Endothelial cell of umbilical vein (primary cell): ENCODE results near the gene OR2W3. TPM values are rescaled to one million over a fixed set of nuclear protein-coding genes. Genes with fewer than 3 reads are reported as not detected.

ENCODE experiments used
- BruUV-seq: library from RNA; stranded (reverse); fragments of 400-500 nt; replicated peaks from 2 replicates; lab custom pipeline; 2021; lab: Mats Ljungman, UMichigan
- CTCF ChIA-PET: fragments of 300-600, 350-600 bp; sonication (Branson Sonifier 250); formaldehyde crosslinking; loops from one replicate; lab custom pipeline; 2021; ENCODE audit warnings: antibody characterized with exemption, inconsistent platforms; lab: Charles Lee
- POLR2A ChIA-PET: fragments of 300-600, 350-600 bp; sonication (Branson Sonifier 250); formaldehyde crosslinking; loops from one replicate; lab custom pipeline; 2021; ENCODE audit warnings: antibody characterized with exemption, inconsistent platforms; lab: Charles Lee
- DNase-seq: peaks from one replicate; pipeline ENCODE4 v3.0.0-alpha.2; 2011; ENCODE audit warnings: low read depth, low spot score
- FAIRE-seq: peaks from 2 replicates; lab custom pipeline; 2011; peaks lifted over from hg19 to GRCh38; lab: Jason Lieb, UNC
- H2AFZ ChIP-seq: 2 replicates; pipeline ENCODE4 v1.6.0; 2012; ENCODE audit warnings: low read depth, low read length, control low read depth, inconsistent platforms
- H3K27ac ChIP-seq: 2 replicates; pipeline ENCODE4 v1.5.1; 2011; ENCODE audit warnings: low read depth, mild to moderate bottlenecking, control low read depth, low read length, moderate library complexity; ENCODE audit not compliant: insufficient read depth
- H3K27me3 ChIP-seq, 2 experiments: 2 replicates each; pipeline versions ENCODE4 v1.6.0 to v1.6.1; 2011; ENCODE audit warnings: low read length in 2 of 2, mixed read lengths in 1 of 2; ENCODE audit not compliant: control insufficient read depth in 2 of 2, insufficient read depth in 2 of 2
- H3K36me3 ChIP-seq, 2 experiments: 2 replicates in 1 of 2; 3 replicates in 1 of 2; pipeline ENCODE4 v1.5.1; 2011; ENCODE audit warnings: low read length in 2 of 2, mild to moderate bottlenecking in 1 of 2, moderate library complexity in 1 of 2; ENCODE audit not compliant: control insufficient read depth in 2 of 2, insufficient read depth in 2 of 2; ENCODE audit errors: extremely low read depth in 1 of 2
- H3K4me1 ChIP-seq: 3 replicates; pipeline ENCODE4 v1.5.1; 2011; ENCODE audit warnings: mild to moderate bottlenecking, low read length; ENCODE audit not compliant: control insufficient read depth, insufficient read depth; ENCODE audit errors: extremely low read depth
- H3K4me2 ChIP-seq: 2 replicates; pipeline ENCODE4 v1.6.1; 2011; ENCODE audit warnings: low read length, control low read depth, mixed read lengths; ENCODE audit not compliant: insufficient read depth
- H3K4me3 ChIP-seq, 3 experiments: fragments of 200-600 bp in 1 of 3; sonication (generic), shearing (Covaris generic) in 1 of 3; replicated peaks in 1 of 3; 2 replicates each; pipeline ENCODE4 v1.5.1; 2011 to 2016; ENCODE audit warnings: control low read depth in 3 of 3, low read length in 3 of 3, mild to moderate bottlenecking in 2 of 3, inconsistent platforms in 1 of 3, low read depth in 1 of 3, moderate library complexity in 1 of 3; ENCODE audit not compliant: insufficient read depth in 1 of 3
- H3K79me2 ChIP-seq: 2 replicates; pipeline ENCODE4 v1.6.0; 2012; ENCODE audit warnings: low read length, inconsistent platforms; ENCODE audit not compliant: control insufficient read depth, insufficient read depth
- H3K9ac ChIP-seq: replicated peaks from 2 replicates; pipeline ENCODE3; 2011; ENCODE audit warnings: low read length, control low read depth; ENCODE audit not compliant: insufficient read depth; ENCODE audit errors: extremely low read depth
- H3K9me1 ChIP-seq: replicated peaks from 3 replicates; pipeline ENCODE4 v1.6.0; 2011; ENCODE audit warnings: mild to moderate bottlenecking, low read length; ENCODE audit not compliant: control insufficient read depth, insufficient read depth; ENCODE audit errors: extremely low read depth
- H3K9me3 ChIP-seq: replicated peaks from 2 replicates; pipeline ENCODE4 v1.5.1; 2012; ENCODE audit warnings: low read length, inconsistent platforms; ENCODE audit not compliant: control insufficient read depth, insufficient read depth
- H4K20me1 ChIP-seq: replicated peaks from 2 replicates; pipeline ENCODE3; 2011; ENCODE audit warnings: mild to moderate bottlenecking, low read length; ENCODE audit not compliant: control insufficient read depth, insufficient read depth; ENCODE audit errors: extremely low read depth
- EZH2 ChIP-seq: IDR thresholded peaks from 2 replicates; pipeline ENCODE4 v1.6.1; 2012; ENCODE audit warnings: borderline replicate concordance, low read depth, mild to moderate bottlenecking, moderate library complexity, low read length, inconsistent platforms; ENCODE audit not compliant: severe bottlenecking
- FOS ChIP-seq: IDR thresholded peaks from 2 replicates; pipeline ENCODE4 v1.6.1; 2011; ENCODE audit warnings: mild to moderate bottlenecking, low read length, moderate library complexity, borderline replicate concordance; ENCODE audit not compliant: insufficient read depth
- GATA2 ChIP-seq: IDR thresholded peaks from 2 replicates; pipeline ENCODE4 v1.7.0; 2011; ENCODE audit warnings: low read depth, mild to moderate bottlenecking, moderate library complexity, mixed read lengths, low read length; ENCODE audit not compliant: insufficient read length, insufficient read depth
- JUN ChIP-seq: IDR thresholded peaks from 2 replicates; pipeline ENCODE4 v1.6.1; 2011; ENCODE audit warnings: borderline replicate concordance, low read depth; ENCODE audit not compliant: insufficient read length, insufficient read depth
- MYC ChIP-seq: IDR thresholded peaks from one replicate; pipeline ENCODE4 v1.6.1; 2011; ENCODE audit warnings: mild to moderate bottlenecking, low read depth, low read length
- POLR2A ChIP-seq: IDR thresholded peaks from 2 replicates; pipeline ENCODE4 v1.6.1; 2012; ENCODE audit warnings: low read depth, mild to moderate bottlenecking, control low read depth, low read length
- POLR2AphosphoS5 ChIP-seq: IDR thresholded peaks from 2 replicates; pipeline ENCODE4 v1.6.1; 2012; ENCODE audit warnings: low read depth, mild to moderate bottlenecking, control low read depth, low read length, moderate library complexity; ENCODE audit not compliant: insufficient read depth
- dilution Hi-C: fragments of 300-500 bp; cut with MboI; formaldehyde crosslinking; loops from one replicate; pipeline ENCODE4 v1.15.0; 2019; ENCODE audit warnings: low sequenced_read_pairs; ENCODE audit not compliant: extremely low pct_ligation_motif_present
- intact Hi-C: fragments of 100-400 bp; cut with micrococcal nuclease; formaldehyde crosslinking; loops from one replicate; pipeline ENCODE4 v1.10.0; 2022
- polyA plus RNA-seq, 4 experiments: library from polyadenylated mRNA; depleted of rRNA in 3 of 4; stranded (reverse) in 3 of 4; unstranded in 1 of 4; fragments of >200 nt; gene quantifications; 2 replicates each; pipeline versions ENCODE4 v1.2.1 to v1.2.3, GENCODE V29; 2011 to 2012; ENCODE audit warnings: missing spikeins in 1 of 4
- total RNA-seq: library from RNA; stranded (reverse); gene quantifications from 2 replicates; pipeline ENCODE4 v1.2.3, GENCODE V29; 2021
- TF ChIP-seq, protein P1 (sequence below): IDR thresholded peaks from 2 replicates; pipeline ENCODE4 v1.6.1; 2011; ENCODE audit not compliant: insufficient read depth, insufficient read length
- TF ChIP-seq, protein P2 (sequence below), 2 donors: IDR thresholded peaks; 1 replicate in 1 of 2; 2 replicates in 1 of 2; pipeline ENCODE4 v1.5.1; 2011; ENCODE audit warnings: low read length in 2 of 2, mild to moderate bottlenecking in 2 of 2, moderate library complexity in 2 of 2, control low read depth in 1 of 2, inconsistent platforms in 1 of 2, low read depth in 1 of 2; ENCODE audit not compliant: insufficient read depth in 1 of 2; ENCODE audit errors: extremely low read depth in 1 of 2

The OR2W3 gene
- total and polyA plus RNA-seq, 2 donors (not counting 3 experiments of a cell fraction or from before 2014, with no cell fraction given) = not detected

GRCh38 chr1:247864644-247865043 lies 30.7 kb upstream of the OR2W3 start:
- Histone ChIP-seq H3K79me2 (no peaks in the 10 kb centered on the region), H4K20me1 (no peaks in the 10 kb centered on the region), H2AFZ (no peak overlapping the region), H3K36me3 (no peaks in the 10 kb centered on the region), H3K9me1 (no peaks in the 10 kb centered on the region), H3K4me2 (no peak overlapping the region), H3K4me1 (no peaks in the 10 kb centered on the region), H3K9ac (no peak overlapping the region), H3K27me3 (no peaks in the 10 kb centered on the region), H3K4me3 (no peak overlapping the region), H3K27ac (no peak overlapping the region), H3K9me3 (peaks cover 2% of the 10 kb centered on the region)
- FAIRE-seq (no peak), DNase-seq (no peak)
- intact Hi-C loops = no loop called here
- no TSS peak for BruUV-seq
- POLR2A ChIA-PET = no interaction called here
- CTCF ChIA-PET = no interaction called here
- TF ChIP-seq, protein P1, sequence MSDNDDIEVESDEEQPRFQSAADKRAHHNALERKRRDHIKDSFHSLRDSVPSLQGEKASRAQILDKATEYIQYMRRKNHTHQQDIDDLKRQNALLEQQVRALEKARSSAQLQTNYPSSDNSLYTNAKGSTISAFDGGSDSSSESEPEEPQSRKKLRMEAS = no peak
- TF ChIP-seq, protein P2, sequence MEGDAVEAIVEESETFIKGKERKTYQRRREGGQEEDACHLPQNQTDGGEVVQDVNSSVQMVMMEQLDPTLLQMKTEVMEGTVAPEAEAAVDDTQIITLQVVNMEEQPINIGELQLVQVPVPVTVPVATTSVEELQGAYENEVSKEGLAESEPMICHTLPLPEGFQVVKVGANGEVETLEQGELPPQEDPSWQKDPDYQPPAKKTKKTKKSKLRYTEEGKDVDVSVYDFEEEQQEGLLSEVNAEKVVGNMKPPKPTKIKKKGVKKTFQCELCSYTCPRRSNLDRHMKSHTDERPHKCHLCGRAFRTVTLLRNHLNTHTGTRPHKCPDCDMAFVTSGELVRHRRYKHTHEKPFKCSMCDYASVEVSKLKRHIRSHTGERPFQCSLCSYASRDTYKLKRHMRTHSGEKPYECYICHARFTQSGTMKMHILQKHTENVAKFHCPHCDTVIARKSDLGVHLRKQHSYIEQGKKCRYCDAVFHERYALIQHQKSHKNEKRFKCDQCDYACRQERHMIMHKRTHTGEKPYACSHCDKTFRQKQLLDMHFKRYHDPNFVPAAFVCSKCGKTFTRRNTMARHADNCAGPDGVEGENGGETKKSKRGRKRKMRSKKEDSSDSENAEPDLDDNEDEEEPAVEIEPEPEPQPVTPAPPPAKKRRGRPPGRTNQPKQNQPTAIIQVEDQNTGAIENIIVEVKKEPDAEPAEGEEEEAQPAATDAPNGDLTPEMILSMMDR (IDR thresholded peaks at IDR 0.05; ENCODE audit: extremely low read depth in 1 of 2, insufficient read depth in 1 of 2, low read depth in 1 of 2, low read length in 2 of 2) = no peak
- TF ChIP-seq JUN (no peak), MYC (no peak), GATA2 (no peak), POLR2A (no peak), FOS (no peak), EZH2 (no peak), POLR2AphosphoS5 (no peak)
- dilution Hi-C loops = no loop called here
